Superior temporal gyrus (tissue), 1 donor: ENCODE results near the gene PCDHA1.

Experiments used
- DNase-seq: peaks from one replicate; pipeline ENCODE4 v3.0.0-alpha.2; 2016; ENCODE audit errors: extremely low spot score

The PCDHA1 gene

DNA sequence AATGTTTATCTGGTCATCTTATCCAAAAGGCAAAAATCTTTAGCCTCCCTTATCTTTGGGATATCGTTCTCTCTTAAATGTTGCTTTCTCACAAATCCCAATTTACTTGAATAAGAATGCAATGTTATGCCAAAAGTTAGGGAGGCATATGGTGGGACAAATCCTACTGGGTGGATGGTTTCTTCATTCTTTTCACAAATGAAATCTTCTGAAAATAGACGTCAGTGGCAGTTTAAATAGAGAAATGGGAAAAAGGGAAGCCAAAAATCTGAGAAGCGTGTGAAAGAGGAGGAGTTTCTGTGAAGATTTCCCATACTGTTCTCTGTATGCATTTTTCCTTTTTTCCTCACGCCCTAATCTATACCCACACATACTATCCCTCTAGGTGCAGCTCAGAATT is 137.7 kb downstream of the PCDHA1 start:
- peak; percentile 58 for DNase-seq

DNA sequence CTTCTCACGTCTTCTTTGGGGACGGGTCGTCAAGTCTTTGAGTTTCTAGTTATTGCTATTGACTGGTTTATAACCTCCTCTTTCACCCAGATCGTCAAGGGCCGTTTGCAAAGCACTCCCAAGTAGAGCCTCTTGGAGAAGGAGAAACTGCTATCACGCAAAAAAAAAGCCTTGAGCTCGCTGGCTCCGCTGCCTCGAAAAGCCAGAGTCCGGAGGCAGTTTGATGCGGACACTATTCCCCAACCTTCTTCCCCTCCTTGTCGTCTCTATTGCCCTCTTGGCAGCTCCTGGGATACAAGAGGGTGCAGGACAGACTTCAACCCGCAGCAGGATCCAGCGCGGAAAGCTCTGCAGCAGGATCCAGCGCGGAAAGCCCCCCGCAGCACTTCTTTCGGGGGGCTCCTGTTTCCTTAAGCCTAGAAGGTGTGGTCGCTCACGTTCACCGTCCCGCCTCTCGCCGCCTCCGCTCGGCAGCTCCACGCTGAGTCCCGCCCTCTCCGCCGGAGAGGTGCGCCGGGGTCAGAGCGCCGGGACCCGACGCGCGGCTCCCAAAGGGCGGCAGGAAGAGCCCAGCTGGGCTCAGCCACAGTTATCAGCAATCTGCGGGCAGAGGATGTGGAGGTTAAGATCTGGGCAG is 140.0 kb downstream of the PCDHA1 start, which contains the start of gene PCDHAC1:
Gene PCDHAC1 (plus strand): TSS at position 494 of the 637 bp plus-strand sequence. CDS start 594 bp downstream, outside the sequence.
- DNase-seq = no peak

- DNase-seq = peak; percentile 82
Measured at GRCh38 chr5:140926443-140927227, 140.7 kb downstream of the PCDHA1 start.

DNA sequence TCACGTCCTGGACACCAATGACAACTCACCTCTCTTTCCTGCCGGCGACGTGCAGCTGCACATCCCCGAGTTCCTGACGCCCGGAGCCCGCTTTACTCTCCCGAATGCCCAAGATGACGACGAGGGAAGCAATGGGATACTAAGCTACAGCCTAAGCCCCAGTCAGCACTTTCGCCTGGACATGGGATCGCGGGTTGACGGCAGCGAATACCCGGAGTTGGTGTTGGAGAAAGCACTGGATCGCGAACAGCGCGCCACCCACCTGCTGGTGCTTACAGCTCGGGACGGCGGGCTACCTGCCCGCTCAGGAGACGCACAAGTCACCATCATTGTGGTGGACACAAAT is 141.3 kb downstream of the PCDHA1 start:
- DNase-seq = no peak

- DNase-seq = no peak
Measured at GRCh38 chr5:140934964-140935606, 149.1 kb downstream of the PCDHA1 start.

- no peak for DNase-seq
Measured at GRCh38 chr5:140946578-140946977, 160.6 kb downstream of the PCDHA1 start.

DNA sequence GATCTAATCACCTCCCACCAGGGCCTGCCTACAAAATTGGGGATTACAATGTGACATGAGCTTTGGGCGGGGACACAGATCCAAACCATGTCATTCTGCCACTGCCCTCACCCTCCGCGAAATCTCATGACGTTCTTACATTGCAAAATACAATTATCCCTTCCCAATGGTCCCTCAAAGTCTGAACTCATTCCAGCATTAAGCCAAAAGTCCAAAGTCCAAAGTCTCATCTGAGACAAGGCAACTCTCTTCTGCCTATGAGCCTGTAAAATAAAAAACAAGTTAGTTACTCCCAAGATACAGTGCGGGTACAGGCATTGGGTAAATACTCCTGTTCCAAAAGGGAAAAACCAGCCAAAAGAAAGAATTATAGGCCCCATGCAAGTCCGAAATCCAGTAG is 165.7 kb downstream of the PCDHA1 start:
- no peak for DNase-seq

- DNase-seq = no peak
Measured at GRCh38 chr5:140953234-140953633, 167.3 kb downstream of the PCDHA1 start.

GRCh38 chr5:140962190-140962589 is 176.2 kb downstream of the PCDHA1 start:
- no peak for DNase-seq

GRCh38 chr5:140964356-140964755 is 178.4 kb downstream of the PCDHA1 start:
- DNase-seq = no peak

DNA sequence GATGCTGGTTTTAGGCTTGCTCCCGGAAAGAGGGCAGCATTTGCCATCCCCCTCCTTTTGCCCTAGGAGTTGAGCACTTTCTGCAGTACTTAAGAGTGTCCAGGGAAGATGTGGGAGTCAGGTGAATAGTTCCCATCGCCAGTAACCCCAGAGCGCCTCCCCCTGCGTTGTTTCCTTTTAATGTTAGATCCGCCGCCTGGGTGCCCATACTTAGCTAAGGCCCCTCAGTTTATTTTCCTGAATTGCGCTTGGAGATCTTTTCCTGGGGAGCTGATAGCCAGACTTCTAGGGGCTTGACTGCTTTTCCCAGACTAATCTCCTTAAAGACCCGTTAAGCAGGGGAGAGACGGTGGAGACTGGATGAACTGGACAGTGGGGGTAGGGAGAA is 180.0 kb downstream of the PCDHA1 start:
- peak; percentile 68 for DNase-seq

DNA sequence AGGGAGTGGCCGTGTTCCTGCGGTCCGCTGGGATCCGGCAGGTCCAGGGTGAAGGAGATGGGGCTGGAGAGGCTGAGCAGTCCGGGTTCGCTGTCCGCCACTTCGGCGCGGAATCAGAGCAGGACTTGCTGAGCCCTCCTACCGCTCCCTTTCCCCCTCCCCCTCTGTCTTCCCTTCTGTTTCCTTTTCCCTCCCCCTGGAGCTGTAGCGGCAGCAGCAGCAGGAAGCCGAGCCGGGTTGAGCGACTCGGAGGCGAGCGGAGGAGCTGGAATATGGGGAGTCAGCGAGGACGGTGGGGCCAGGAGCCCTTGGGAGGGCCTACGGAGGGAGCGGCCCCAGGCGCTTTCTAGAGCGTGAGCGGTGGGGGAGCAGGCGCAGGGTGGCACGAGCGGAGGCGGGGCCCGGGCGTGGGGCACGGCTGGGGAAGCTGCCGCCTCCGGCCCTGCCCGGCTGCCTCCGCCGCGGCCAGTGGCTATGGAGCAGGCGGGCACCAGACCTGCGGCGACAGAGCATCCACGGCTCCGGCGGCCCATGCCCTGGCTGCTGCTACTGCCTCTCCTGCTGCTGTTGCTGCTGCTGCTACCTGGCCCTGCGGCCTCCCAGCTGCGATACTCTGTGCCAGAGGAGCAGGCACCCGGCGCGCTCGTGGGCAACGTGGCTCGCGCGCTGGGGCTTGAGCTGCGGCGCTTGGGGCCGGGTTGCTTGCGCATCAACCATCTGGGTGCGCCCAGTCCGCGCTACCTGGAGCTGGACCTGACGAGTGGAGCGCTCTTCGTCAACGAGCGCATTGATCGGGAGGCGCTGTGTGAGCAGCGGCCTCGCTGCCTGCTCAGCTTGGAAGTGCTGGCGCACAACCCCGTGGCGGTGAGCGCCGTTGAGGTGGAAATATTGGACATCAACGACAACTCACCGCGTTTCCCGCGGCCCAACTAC is 180.6 kb downstream of the PCDHA1 start, which contains the start of gene PCDHAC2:
Gene PCDHAC2 (plus strand): TSS at position 184 of the 933 bp plus-strand sequence. CDS start 291 bp downstream, at position 475.
- DNase-seq = peak; percentile 71

DNA sequence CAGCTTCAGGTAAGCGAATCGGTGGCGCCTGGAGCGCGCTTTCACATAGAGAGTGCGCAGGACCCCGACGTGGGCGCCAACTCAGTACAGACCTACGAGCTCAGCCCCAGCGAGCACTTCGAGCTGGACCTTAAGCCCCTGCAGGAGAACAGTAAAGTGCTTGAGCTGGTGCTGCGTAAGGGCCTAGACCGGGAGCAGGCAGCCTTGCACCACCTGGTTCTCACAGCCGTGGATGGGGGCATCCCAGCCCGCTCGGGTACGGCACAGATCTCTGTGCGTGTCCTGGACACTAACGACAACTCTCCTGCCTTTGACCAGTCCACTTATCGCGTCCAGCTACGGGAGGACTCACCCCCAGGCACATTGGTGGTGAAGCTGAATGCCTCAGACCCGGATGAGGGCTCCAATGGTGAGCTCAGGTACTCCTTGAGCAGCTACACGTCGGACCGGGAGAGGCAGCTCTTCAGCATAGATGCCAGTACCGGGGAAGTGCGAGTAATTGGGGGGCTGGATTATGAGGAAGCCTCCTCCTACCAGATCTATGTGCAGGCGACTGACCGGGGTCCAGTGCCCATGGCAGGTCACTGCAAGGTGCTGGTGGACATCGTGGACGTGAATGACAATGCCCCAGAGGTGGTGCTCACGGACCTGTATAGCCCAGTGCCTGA is 181.4 kb downstream of the PCDHA1 start:
- DNase-seq = no peak

GRCh38 chr5:140969880-140970279 is 183.9 kb downstream of the PCDHA1 start:
- no peak for DNase-seq

GRCh38 chr5:140973550-140973949 is 187.6 kb downstream of the PCDHA1 start:
- no peak for DNase-seq

- DNase-seq = peak; percentile 60
Measured at GRCh38 chr5:140977003-140977402, 191.1 kb downstream of the PCDHA1 start.

- no peak for DNase-seq
Measured at GRCh38 chr5:140978260-140978659, 192.3 kb downstream of the PCDHA1 start.

DNA sequence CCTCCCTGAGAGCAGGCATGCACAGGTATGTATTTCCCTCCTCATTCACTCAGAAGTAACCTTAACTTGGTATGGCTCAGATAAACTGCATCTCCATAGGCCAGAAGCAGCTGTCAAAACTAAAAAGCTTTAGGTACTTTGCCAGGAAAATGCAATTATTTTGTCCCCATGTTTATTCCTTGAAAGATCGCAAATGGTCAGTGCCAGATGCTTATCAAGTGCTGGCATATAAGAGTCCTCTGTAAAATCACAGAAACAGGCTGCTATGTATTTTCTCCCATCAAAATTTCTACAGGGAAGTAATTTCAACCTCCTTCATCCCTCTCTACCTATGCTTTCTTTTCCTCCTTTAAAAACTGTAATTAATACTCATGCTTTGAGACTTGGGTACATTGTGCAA is 193.0 kb downstream of the PCDHA1 start:
- DNase-seq = no peak

DNA sequence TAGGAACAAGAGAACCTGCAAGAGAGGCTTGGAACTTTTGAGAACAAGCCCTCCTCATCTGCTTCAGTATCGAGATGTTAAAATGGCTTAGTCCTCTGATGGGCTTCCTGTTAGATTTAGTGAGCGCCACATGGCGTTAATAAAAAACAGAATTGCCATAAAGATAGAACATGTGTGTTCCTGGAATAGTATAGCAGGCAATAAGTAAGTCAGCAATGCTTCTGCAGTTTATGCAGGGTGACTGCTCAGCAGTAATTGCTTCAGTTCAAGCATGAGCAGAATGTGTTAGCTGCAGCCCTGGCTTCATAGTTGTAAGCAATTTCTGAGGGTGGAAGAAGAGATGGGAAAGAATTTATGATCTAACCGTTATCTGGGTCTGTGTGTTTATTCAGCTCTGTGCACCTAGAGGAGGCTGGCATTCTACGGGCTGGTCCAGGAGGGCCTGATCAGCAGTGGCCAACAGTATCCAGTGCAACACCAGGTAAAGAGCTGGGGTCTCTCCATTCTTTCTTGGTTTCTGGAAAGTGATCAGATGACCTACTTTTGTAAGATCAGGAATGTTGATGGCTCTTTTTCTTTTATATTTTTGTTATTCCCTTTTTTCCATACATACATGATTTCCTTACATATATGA is 196.3 kb downstream of the PCDHA1 start:
- DNase-seq = no peak

DNA sequence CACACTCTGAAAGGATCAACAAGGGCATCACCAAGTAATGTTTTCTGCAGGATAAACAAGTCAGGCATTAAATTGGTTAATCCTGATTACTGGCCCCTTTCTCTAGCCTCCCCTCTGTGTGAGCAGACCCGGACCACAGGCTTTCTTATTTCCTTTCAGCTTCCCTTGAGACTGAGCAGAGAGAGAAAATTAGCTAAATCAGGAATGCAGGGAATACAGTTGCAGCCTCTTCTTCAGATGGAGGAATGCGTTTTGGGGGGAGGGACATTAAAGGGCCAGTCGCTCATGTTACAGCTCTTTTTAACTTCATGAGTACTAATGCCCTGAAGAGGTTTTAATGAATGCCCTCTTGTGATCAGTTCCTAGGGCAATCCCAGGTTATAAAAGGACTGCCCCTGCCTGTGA is 200.2 kb downstream of the PCDHA1 start:
- DNase-seq = no peak

GRCh38 chr5:140988100-140988499 is 202.2 kb downstream of the PCDHA1 start:
- DNase-seq = no peak
